ENCODE measurements around the gene LRRC49.
"Not testable (repeated sequence)": the region's sequence is repeated elsewhere in the genome, so short reads cannot be mapped to it uniquely, and the experiment has no call there.

The LRRC49 gene

DNA sequence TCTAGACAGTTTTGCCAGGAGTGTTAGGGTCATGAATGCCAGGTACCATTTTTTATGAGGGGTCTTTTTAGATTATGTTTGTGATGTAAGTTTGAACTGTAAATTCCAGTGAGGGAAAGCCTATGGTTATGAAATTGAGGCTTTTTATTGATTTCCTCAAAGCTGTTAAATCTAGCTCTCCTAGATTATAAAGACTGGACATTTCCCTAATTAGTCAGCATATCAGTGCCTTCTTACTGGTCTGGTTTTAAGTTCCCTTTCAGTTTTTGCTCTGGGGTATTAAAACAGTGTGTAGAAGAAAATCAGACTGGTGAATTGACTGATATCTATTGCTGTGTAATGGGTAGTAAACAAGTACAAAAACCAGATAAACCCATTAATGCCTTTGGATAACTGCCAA, 39.2 kb downstream of the LRRC49 start:
- DNase-seq = no peak

GRCh38 chr15:70932397-70932796, 39.8 kb downstream of the LRRC49 start:
- DNase-seq = no peak

- no peak for DNase-seq
Measured at GRCh38 chr15:70933411-70933810, 40.8 kb downstream of the LRRC49 start.

GRCh38 chr15:70935631-70936030, 43.0 kb downstream of the LRRC49 start:
- DNase-seq = no peak

DNA sequence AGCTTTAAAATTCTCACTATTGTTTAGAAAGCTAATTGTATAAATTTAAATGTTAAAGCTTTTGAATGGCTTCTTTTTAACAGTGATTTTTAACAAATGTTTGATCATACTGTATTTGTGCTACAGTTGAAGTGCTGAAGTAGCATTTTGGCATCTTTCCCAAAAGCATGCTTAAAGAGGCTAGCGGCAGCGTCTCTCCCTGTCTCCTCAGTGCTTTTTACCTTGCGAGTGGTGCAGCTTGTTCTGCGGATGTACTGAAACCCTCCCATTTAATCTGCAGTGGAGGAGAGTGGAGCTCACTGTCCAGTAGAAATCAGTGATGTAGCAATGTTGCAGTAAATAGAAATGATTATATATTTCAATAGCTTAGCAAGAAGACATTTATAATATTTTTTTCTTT, 43.7 kb downstream of the LRRC49 start:
- no peak for DNase-seq

GRCh38 chr15:70943285-70943684, 50.7 kb downstream of the LRRC49 start:
- DNase-seq = not testable (repeated sequence)

DNA sequence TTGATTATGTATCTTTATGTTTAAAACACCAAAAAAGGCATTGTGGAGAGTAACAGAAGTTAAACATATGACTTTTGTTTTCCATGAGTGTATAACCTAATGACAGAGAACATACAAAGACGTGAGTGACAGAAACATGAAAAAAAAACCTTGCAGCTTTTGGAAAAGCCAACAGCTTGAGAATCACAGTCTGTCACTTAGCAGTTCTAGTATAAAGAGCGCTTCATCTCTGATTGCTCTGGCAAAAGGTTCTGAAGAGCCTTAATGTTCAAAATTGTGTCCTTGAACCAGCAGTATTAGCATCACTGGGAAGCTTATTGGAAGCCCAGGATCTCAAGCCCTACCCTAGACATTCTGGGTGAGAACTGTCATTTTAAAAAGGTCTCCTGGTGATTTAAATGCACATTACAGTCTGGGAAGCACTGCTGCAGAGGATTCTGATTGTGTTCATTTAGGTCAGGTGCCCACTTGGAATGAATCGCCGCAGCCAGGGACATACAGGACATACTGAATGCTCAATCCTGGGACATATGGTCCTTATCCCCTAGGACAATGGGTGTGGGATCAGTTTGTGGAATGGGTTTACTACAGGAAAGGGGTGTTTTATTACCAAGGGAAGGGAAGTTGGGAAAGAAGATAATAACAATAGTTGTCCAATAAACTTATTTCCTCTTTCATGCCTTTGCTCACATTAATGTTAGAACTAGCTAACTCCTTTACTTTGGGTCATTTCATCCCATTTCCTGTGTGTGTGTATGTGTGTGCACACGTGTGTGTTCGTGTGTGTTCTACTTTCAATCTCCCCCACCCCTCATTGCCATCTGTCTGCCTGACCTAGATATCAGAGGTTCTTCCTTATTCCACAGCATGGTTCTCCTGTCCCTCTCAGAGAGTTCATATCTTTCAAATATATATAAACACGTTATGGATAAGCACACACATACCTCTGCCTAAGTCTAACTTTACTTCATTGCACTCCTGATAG, 55.0 kb downstream of the LRRC49 start:
- no peak for DNase-seq

GRCh38 chr15:70950953-70951352, 58.3 kb downstream of the LRRC49 start:
- no peak for DNase-seq

DNA sequence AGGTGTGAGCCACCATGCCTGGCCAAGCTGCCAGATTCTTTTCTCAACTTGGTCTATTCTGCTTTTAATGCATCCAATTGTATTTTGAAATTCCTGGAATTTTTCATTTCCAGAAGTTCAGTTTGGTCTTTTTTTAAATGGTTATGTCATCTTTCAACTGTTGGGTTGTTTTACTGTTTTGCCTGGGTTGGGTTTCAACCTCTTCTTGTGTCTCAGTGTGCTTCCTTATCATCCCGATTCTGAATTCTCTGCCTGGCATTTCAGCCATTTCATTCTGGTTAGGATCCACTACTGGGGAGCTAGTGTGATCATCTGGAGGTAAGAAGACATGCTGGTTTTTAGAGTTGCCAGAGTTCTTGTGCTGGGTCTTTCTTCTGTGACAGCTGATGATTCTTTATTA, 61.5 kb downstream of the LRRC49 start:
- DNase-seq = no peak

DNA sequence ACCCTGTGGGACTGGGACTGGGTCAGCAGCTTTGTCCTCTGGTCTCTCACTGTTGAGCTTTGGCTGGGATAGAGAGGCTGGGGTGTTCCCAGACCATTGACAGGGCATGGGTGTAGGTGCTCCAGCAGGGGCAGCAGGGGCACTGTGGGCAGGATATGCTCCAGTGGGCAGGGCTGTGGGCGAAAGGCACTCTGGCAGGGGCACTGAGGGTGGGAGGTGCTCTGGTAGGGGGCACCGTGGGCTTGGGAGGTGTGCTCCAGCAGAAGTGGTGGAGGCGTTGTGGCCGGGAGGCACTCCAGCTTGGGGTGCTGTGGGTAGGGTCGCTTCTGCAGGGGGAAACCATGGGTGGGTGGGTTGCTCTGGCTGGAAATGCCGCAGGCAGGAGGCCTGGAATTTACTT, 62.1 kb downstream of the LRRC49 start:
- no peak for DNase-seq

DNA sequence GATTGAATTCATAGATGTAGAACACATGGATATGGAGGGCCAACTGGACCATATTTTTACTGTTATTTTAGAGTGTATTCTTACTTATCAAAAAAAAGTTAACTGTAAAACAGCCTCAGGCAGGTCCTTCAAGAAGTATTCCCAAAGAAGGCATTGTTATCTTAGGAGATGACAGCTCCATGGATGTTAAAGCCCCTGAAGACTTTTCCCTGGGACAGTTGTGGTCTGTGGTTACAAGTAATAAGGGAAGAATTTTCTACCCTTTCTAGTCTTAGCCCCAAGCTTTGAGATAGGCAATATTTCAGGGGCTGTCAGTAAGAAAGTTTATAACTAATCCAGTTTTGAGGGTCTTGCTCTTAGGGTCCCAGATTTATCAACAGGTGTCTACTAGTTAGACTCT, 62.5 kb downstream of the LRRC49 start:
- DNase-seq = no peak

DNA sequence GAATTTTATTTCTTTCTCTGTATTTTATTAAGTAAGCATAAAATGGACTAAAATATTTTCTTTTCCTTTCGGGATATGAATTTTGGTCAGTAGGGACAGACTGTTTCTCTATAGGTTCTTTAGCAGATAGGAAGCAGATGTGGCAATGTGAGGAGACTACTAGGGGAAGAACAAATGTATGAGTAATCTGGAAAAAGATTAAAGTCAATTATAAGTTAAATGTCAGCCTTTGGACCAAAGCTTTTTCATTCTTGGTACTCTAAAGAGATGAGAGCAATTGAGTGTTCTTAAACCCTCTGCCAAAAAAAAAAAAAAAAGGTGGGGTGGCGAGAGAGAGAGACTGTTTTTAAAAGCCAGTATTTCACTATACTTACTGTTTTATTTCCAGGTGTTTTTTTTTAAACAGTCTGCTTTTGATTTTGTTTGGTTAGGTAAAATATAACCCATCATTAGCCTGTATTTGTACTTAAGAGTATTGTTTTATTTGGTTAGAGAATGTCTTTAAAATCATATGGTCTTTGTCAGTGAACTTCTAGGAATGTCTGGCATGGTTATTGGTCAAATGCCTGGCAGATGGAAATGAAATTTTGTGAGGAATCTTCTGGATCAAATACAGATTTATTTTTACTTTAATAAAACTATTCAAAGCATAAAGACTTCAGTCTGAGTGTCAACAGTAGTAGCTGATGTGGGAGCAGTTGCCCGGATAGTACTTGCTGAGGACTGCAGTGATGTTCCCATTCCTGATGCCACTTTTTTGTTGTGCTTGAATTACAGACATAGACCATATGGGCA, 63.8 kb downstream of the LRRC49 start:
- no peak for DNase-seq

GRCh38 chr15:70962084-70962483, 69.5 kb downstream of the LRRC49 start:
- DNase-seq = no peak

DNA sequence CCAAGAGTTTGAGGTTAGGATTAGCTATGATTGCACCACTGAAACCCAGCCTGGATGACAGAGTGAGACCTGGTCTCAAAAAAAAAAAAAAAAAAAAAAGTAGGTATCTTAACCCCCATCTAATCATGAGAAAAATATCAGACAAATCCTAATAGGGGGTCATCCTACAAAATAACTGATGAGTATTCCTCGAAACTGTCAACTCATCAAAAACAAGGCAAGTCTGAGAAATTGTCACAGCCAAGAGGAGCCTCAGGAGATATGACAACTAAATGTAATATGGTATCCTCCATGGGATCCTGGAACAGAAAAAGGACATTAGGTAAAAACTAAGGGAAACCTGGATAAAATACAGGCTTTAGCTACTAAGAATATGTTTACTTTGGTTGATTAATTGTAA, 70.6 kb downstream of the LRRC49 start:
- no peak for DNase-seq

- no peak for DNase-seq
Measured at GRCh38 chr15:70964058-70964457, 71.4 kb downstream of the LRRC49 start.

DNA sequence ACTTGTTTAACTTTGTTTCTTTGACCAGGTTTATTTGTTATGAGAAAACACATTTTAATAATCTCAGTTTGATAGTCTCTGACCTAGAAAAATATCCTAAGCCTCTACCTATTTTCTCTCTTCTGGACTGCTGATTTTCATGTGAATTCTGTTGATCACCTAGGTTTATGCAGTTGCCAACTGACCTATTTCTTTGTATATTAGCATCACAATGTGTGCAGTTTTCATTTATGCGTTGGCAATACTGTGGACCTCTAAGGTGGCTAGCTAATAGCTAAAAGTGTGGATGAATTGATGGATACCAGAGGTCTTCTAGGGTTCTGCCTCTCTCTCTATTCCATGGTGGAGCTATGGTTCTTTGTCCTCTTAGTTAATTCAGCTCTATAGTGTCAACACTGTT, 72.1 kb downstream of the LRRC49 start:
- no peak for DNase-seq

DNA sequence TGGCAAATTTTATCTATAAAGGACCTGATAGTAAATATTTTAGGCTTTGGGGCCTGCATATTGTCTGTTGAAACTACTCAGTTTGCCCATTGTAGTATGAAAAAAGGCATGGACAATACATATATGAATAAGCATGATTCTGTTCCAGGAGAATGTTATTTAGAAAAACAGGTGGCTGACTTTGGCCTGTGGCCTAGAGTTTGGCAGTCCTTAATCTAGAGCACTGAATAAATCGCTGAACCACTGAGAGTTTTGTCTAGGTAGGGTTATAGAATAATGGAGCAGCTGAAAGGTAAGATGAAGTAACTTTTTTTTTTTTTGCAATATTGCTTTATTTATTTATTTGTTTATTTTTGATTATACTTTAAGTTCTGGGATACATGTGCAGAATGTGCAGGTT, 75.0 kb downstream of the LRRC49 start:
- DNase-seq = no peak

DNA sequence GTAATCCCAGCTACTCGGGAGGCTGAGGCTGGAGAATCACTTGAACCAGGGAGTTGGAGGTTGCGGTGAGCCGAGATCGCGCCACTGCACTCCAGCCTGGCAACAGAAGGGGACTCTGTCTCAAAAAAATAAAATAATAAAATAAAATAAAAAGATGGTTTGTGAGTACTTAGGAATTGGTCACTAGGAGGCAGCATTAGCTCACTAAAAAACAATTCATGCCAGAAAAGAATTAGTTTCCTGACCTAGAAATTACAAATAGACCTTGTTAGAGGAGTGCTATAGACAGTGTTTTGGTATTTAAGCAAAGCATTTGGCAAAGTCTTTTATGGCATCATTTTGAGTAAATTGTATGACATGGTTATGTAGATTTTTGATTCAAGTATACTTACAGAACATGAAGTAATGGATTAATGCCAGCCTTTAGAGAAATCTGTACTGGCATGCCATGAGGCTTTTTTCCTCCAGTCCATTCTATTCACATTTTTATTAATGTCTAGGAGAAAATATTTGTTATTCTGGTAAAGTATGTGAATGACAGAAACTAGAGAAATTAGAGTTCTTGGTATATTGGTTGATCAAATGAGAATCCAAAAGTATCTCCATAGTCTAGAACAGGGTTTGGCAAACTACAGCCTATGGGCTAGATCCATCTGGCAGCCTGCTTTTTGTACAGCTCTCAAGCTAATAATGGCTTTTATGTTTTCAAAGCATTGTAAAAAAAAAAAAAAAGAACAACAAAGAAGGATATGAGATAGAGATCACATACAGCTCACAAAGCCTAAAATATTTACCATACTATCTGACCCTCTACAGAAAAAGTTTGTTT, 81.6 kb downstream of the LRRC49 start:
- no peak for DNase-seq

DNA sequence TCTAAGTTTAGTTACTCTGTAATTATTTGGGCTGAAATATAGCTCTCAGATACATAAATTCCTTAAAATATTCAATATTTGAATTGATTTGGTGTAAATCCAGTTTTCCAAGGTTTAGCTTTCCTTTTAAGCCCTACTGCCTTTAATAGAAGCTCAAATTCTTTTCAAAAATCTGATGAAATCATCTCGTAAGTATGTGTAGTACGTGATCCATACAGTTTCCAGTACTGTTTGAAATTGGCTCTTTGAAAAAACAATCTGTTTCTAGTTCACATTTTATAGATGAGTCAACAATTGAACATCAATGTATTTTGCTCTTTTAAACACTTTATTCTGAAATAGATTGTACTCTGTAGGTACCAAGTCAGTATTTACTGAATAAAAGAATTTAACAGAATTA, 84.2 kb downstream of the LRRC49 start:
- DNase-seq = no peak

GRCh38 chr15:70995383-70995970, 102.9 kb downstream of the LRRC49 start:
- no peak for DNase-seq

GRCh38 chr15:70998319-70998718, 105.7 kb downstream of the LRRC49 start:
- DNase-seq = no peak

DNA sequence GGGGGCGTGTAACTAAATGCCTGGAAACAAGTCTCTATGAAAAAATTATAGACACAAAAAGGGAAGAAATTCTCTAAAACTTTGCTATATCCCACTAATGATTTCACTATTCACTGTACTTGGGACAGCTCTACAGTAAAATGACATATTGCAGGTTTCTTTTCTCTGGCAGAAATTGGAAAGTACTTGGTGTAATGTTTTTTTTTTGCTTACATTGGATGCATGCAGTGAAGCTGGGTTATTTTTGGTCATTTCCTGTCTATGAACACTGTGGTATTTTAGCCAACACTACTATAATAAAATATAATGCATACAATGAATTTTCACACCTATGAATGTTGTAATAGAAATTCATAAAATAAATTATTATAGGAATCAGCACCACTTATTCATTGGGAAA, 109.7 kb downstream of the LRRC49 start:
- no peak for DNase-seq

- DNase-seq = no peak
Measured at GRCh38 chr15:71003319-71003718, 110.7 kb downstream of the LRRC49 start.
